NCI-H1436 treated with DMSO at 0.1 percent for 48 hours (cell line): Measurements from ENCODE around the gene OR10H4.
"Not testable (repeated sequence)": the region's sequence is repeated elsewhere in the genome, so short reads cannot be mapped to it uniquely, and the experiment has no call there.

ENCODE experiments used
- DNase-seq: peaks from one replicate; lab custom pipeline; 2025; lab: John Stamatoyannopoulos, UW

OR10H4 gene

GRCh38 chr19:15944401-15944800, 4.4 kb upstream of the OR10H4 start:
- DNase-seq: no peak

DNA sequence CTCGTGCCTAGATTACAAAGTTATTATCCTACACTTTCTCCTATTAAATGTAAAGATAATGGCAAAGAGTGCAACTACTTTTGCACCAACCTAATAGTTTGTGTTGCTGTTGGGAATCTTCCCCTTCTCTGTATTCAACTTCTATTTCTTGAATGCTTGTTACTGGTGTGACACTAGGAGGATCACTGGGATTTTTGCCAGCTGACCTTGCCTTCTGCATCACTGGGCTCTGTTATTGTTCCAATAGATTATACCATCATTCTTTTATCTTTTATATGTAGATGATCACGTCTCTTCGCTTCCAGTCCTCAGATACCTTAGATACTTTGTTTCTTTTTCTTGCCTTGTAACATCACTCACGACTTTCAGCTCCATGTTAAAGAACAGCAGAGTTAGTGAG, 3.5 kb upstream of the OR10H4 start:
- DNase-seq: no peak

DNA sequence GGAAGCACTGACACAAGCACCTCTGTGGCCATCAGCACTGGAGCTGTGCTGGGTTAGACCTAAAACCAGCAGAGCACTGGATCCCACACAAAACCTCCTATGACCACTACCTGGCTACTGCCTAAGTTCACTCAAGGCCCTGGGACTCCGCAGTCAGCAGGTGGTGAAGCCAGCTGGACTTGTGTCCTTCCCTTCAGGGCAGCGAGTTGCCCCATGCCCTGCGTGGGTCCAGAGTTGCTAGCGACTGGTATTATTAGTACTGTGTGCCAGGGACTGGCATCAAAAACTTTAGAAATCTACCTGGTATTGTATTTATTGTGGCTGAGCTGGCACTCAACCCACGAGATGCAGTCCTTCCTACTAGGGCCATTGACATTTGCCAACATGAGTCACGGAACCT, 6.0 kb downstream of the OR10H4 start:
- DNase-seq: no peak

DNA sequence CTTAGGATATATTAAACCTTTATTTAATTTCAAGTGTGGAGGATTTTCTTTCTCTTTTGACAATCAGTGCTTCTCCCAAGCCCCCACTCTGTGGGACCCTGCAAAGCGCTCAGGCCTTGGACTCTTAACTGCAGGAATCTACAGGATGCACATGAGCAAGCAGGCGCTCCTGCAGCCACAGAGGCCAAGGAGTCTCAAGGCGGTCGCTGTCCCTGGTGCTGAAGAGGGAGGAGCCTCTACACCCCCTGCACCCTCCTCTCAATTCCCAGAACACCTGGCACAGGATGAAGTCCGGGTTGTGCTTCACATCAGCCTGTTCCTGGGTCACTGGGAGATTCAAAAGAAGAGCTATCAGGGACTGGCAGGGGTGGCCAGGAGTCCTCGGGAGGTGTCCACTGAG, 13.5 kb downstream of the OR10H4 start:
- DNase-seq: no peak

- no peak for DNase-seq
These were observed 15.4 kb downstream of the OR10H4 start for GRCh38 chr19:15964231-15964630.

DNA sequence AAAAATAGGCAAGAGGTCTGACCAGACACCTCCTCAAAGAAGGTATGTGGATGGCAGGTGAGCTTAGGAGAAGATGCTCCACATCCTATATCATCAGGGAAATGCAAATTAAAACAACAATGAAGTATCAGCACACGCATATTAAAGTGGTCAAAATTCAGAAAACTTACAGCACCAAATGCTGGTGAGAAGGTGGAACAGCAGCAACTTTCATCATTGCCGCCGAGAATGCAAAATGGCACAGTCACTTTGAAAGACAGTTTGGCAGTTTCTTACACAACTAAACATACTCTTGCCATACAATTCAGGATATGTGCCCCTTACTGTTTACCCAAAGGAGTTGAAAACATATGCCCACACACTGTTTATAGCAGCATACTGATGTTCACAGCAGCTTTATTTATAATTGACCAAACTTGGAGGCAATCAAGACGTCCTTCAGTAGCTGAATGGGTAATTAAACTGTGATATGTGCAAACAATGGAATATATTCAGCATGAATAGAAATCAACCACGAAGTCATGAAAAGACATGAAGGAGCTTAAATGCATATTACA, 22.5 kb downstream of the OR10H4 start:
- DNase-seq: no peak

- not testable (repeated sequence) for DNase-seq
These were observed 23.2 kb downstream of the OR10H4 start for GRCh38 chr19:15972043-15972442.

GRCh38 chr19:15974856-15975255, 26.0 kb downstream of the OR10H4 start:
- DNase-seq: no peak

DNA sequence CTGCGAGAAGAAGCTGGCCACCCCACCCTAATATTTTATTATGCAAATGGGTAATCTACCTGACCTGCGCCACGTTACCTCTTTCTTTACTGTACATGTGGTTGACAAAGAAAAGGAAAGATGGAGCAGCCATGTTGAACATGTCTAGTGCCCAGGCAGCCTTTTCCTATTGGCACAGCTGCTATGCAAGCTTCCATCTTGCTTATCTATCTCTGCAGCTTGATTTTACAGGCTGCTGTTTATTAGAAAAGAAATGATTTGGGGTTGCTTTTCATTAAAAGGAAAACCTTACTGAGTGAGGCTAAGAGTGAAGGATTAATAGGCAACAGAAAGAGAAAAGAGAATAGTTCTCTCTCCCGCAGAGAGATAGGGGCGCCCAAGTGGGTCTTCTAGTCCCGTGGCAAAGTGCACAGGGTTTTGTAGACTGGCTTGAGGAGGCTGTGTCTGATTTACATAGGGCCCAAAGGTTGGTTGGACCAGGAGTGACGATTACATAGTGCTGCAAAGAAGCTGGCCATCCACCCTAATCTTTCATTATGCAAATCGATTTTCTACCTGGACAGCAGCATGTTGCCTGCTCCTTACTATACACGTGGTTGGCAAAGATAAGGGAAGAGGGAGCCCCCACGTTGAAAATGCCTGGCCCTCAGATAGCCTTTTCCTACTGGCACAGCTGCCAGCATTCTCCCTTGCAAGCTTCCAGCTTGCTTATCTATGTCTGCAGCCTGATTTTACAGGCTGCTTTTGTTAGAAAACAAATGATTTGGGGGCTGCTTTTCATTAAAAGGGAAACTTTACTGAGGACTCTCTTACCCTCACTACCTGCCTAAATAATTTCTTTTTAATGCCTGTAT, 28.3 kb downstream of the OR10H4 start:
- no peak for DNase-seq

DNA sequence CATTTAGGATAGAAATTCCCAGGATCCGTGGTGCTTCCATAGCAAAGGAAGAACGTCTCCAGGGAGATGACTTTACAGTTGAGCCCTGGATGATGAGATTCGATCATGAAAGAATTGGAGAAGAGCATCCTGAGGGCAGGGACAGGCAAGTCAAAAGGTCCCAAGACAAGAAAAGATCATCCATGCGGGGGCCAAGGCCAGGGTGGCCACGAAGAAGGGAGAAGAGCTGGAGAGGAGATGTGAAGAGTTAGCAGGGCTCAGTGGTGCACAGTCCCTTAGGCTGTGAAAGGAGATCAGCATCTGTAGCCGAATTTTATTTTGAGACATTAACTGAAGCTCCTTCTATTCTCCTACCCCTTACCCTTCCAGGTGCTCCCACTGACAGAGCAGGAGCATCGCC, 28.9 kb downstream of the OR10H4 start:
- DNase-seq: no peak

GRCh38 chr19:15979293-15979692, 30.5 kb downstream of the OR10H4 start:
- DNase-seq: no peak

GRCh38 chr19:15985831-15986230, 37.0 kb downstream of the OR10H4 start:
- not testable (repeated sequence) for DNase-seq

GRCh38 chr19:15986701-15987100, 37.9 kb downstream of the OR10H4 start:
- no peak for DNase-seq

DNA sequence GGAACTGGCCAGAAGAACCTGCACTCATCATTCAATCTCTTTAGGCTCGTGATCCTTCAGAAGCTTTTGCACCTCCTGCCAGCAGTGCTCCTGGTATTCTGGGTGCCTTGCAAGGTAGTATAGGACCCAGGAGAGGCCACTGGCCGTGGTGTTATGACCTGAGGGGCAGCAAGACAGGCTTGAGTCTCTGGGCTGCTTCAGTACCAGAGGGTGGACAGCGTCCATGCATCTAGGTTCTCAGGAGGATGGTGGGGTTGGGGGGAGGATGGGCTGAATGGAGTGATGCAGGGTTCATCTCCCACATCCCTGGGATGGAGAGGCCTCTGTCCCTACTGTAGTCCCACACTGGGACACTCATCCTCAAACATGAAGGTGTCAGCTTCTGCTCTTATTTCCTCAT, 41.1 kb downstream of the OR10H4 start:
- DNase-seq: no peak

- no peak for DNase-seq
These were observed 42.8 kb downstream of the OR10H4 start for GRCh38 chr19:15991602-15992001.

- DNase-seq: no peak
These were observed 43.2 kb downstream of the OR10H4 start for GRCh38 chr19:15992014-15992413.

- DNase-seq: no peak
These were observed 46.7 kb downstream of the OR10H4 start for GRCh38 chr19:15995536-15995935.

DNA sequence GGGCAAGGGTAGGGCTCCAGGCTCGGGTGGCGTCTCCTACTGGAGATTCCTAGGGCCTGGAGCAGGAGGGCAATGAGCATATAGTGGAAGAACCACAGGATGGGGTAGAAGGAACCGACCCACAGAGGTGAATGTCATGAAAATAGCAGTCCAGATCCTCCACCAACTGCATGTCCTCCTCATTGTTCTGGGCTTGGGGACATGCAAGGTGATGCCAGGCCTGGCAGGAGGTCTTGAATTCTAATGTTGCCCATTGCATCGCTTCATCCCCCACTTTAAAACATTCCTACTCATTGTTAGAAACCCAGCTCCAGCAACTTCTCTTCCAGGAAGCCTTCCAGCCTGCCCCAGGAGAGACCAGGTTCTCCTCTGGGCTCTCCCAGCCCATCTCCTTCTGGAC, 49.4 kb downstream of the OR10H4 start:
- no peak for DNase-seq
